GM12878 (cell line): ENCODE results near the gene OR1J2. TPM values are rescaled to one million over a fixed set of nuclear protein-coding genes. Genes with fewer than 3 reads are reported as not detected.

ENCODE experiments used
- ASH2L ChIP-seq: fragments of 300-600, 200-600 bp; sonication (generic); IDR thresholded peaks from 2 replicates; pipeline ENCODE4 v1.6.1; 2017; ENCODE audit warnings: low read depth, mild to moderate bottlenecking, borderline replicate concordance
- BCL11A ChIP-seq: IDR thresholded peaks from 2 replicates; pipeline ENCODE4 v1.6.1; 2011; ENCODE audit warnings: low read depth, low read length
- CHD2 ChIP-seq: IDR thresholded peaks from 2 replicates; pipeline ENCODE4 v1.6.1; 2011; ENCODE audit warnings: low read depth, low read length, improper control_type of control experiment, borderline replicate concordance
- E2F4 ChIP-seq: IDR thresholded peaks from 2 replicates; pipeline ENCODE4 v1.6.1; 2012; ENCODE audit warnings: low read depth, low read length, improper control_type of control experiment
- FOXK2 ChIP-seq: fragments of 450-650 bp; IDR thresholded peaks from 2 replicates; pipeline ENCODE4 v1.6.1; 2017; ENCODE audit warnings: mild to moderate bottlenecking, moderate library complexity
- FOXM1 ChIP-seq: IDR thresholded peaks from 2 replicates; pipeline ENCODE4 v1.6.1; 2012; ENCODE audit warnings: low read depth, mild to moderate bottlenecking, inconsistent platforms, low read length, moderate library complexity
- JUNB ChIP-seq: IDR thresholded peaks from 2 replicates; pipeline ENCODE4 v1.6.1; 2016; ENCODE audit warnings: antibody characterized with exemption, mild to moderate bottlenecking
- JUND ChIP-seq: IDR thresholded peaks from 2 replicates; pipeline ENCODE4 v1.6.1; 2012; ENCODE audit warnings: low read depth, mild to moderate bottlenecking, low read length, improper control_type of control experiment, moderate library complexity
- MEF2B ChIP-seq: fragments of 450-650 bp; IDR thresholded peaks from 2 replicates; pipeline ENCODE4 v1.6.1; 2018; ENCODE audit warnings: mild to moderate bottlenecking, moderate library complexity; ENCODE audit not compliant: partially characterized antibody, poor library complexity, severe bottlenecking
- MXI1 ChIP-seq: fragments of 150-350 bp; IDR thresholded peaks from 2 replicates; pipeline ENCODE4 v1.6.1; 2011; ENCODE audit warnings: low read depth, mild to moderate bottlenecking, inconsistent platforms, low read length, improper control_type of control experiment
- PKNOX1 ChIP-seq: fragments of 450-650 bp; IDR thresholded peaks from 2 replicates; pipeline ENCODE4 v1.6.1; 2016; ENCODE audit warnings: mild to moderate bottlenecking
- SMC3 ChIP-seq: IDR thresholded peaks from 2 replicates; pipeline ENCODE4 v1.6.1; 2011; ENCODE audit warnings: low read length, improper control_type of control experiment, borderline replicate concordance
- YY1 ChIP-seq: IDR thresholded peaks from 2 replicates; pipeline ENCODE4 v1.6.1; 2011; ENCODE audit warnings: low read depth, mild to moderate bottlenecking, low read length
- ZNF384 ChIP-seq: IDR thresholded peaks from 2 replicates; pipeline ENCODE4 v1.6.1; 2012; ENCODE audit warnings: low read depth, mild to moderate bottlenecking, low read length, improper control_type of control experiment, borderline replicate concordance
- ZNF592 ChIP-seq: fragments of 450-650 bp; IDR thresholded peaks from 2 replicates; pipeline ENCODE4 v1.6.1; 2017; ENCODE audit warnings: mild to moderate bottlenecking, moderate library complexity
- polyA plus RNA-seq, 11 experiments: library from polyadenylated mRNA; depleted of rRNA in 4 of 11; unstranded in 6 of 11; stranded (reverse) in 5 of 11; fragments of >200 nt; fragmentation: Nextera tagmentation in 4 of 11; fragmentation: Illumina TruSeq in 1 of 11; extraction: Ambion mirVana in 4 of 11; extraction: Trizol in 1 of 11; gene quantifications; 1 replicate in 1 of 11; 2 replicates in 10 of 11; pipeline versions ENCODE4 v1.2.1 to v1.2.3, GENCODE V29; 2011 to 2016; ENCODE audit warnings: inconsistent platforms in 2 of 11, missing spikeins in 2 of 11, low read depth in 1 of 11
- total RNA-seq, 4 experiments: library from RNA; depleted of rRNA in 3 of 4; stranded (reverse); fragments of >200 nt in 3 of 4; fragmentation: Illumina TruSeq in 1 of 4; extraction: Trizol in 1 of 4; gene quantifications; 2 replicates each; pipeline versions ENCODE4 v1.2.1 to v1.2.3, GENCODE V29; 2013 to 2021

OR1J2 gene
- total and polyA plus RNA-seq, 10 of the 15 experiments (the other 5 are each of a cell fraction or from before 2014, with no cell fraction given), result 0.07 TPM; not detected in 9

- TF ChIP-seq YY1 (peak; percentile 61), SMC3 (peak; percentile 75), ZNF384 (peak; percentile 73), MEF2B (peak; percentile 10), CHD2 (no peak), JUND (peak; percentile 85; the same call in 1 of the 2 replicates), BCL11A (no peak), E2F4 (no peak), PKNOX1 (peak; percentile 51; the same call in 1 of the 2 replicates), FOXK2 (peak; percentile 60; the same call in 1 of the 2 replicates), MXI1 (no peak; the same call in 1 of the 2 replicates), ZNF592 (0 out of 2 replicates have a peak, but pooled peaks have one; percentile 19), FOXM1 (0 out of 2 replicates have a peak, but pooled peaks have one; percentile 37), JUNB (peak; percentile 94), ASH2L (peak; percentile 84; the same call in 1 of the 2 replicates)
Measured at GRCh38 chr9:122464633-122465567, 45.7 kb upstream of the OR1J2 start (continued).
